Mesenchymal stem cell (in vitro differentiated cells and primary cell): ENCODE results near the gene PLCXD1.

ENCODE experiments used
- DNase-seq: peaks from one replicate; pipeline ENCODE4 v3.0.0-alpha.2; 2013
- H2AFZ ChIP-seq: one replicate; pipeline ENCODE4 v1.6.1; 2013; ENCODE audit warnings: low read depth, mild to moderate bottlenecking, control low read depth, inconsistent platforms, low read length, moderate library complexity
- H2AK5ac ChIP-seq: 2 replicates; pipeline ENCODE4 v1.6.1; 2013; ENCODE audit warnings: low read length, moderate library complexity, mild to moderate bottlenecking, inconsistent platforms; ENCODE audit not compliant: severe bottlenecking
- H2BK120ac ChIP-seq: one replicate; pipeline ENCODE4 v1.6.1; 2013; ENCODE audit warnings: low read depth, mild to moderate bottlenecking, inconsistent platforms, low read length, moderate library complexity
- H2BK12ac ChIP-seq, 2 experiments: one replicate each; pipeline ENCODE4 v1.6.1; 2013; ENCODE audit warnings: inconsistent platforms in 2 of 2, low read length in 2 of 2, mild to moderate bottlenecking in 2 of 2, moderate library complexity in 2 of 2, control low read depth in 1 of 2
- H2BK15ac ChIP-seq: one replicate; pipeline ENCODE4 v1.6.1; 2013; ENCODE audit warnings: mild to moderate bottlenecking, low read depth, inconsistent platforms; ENCODE audit not compliant: poor library complexity, severe bottlenecking
- H2BK5ac ChIP-seq: 2 replicates; pipeline ENCODE4 v1.6.1; 2013; ENCODE audit warnings: low read depth, mild to moderate bottlenecking, low read length, control low read depth, inconsistent platforms; ENCODE audit not compliant: poor library complexity, severe bottlenecking
- H3K14ac ChIP-seq, 2 experiments: one replicate each; pipeline ENCODE4 v1.6.1; 2013; ENCODE audit warnings: inconsistent platforms in 2 of 2, low read length in 2 of 2, control low read depth in 1 of 2, mild to moderate bottlenecking in 1 of 2, moderate library complexity in 1 of 2
- H3K18ac ChIP-seq, 2 experiments: one replicate each; pipeline ENCODE4 v1.6.1; 2013; ENCODE audit warnings: inconsistent platforms in 2 of 2, low read length in 2 of 2, control low read depth in 1 of 2, low read depth in 1 of 2, mild to moderate bottlenecking in 1 of 2
- H3K23ac ChIP-seq, 2 experiments: one replicate each; pipeline ENCODE4 v1.6.1; 2013; ENCODE audit warnings: inconsistent platforms in 2 of 2, low read length in 2 of 2, mild to moderate bottlenecking in 2 of 2, moderate library complexity in 2 of 2, control low read depth in 1 of 2
- H3K27ac ChIP-seq: 2 replicates; pipeline ENCODE4 v1.5.1; 2013; ENCODE audit warnings: mild to moderate bottlenecking, moderate library complexity, low read length, control low read depth, inconsistent platforms; ENCODE audit not compliant: poor library complexity, severe bottlenecking
- H3K27me3 ChIP-seq, 2 experiments: 2 replicates each; pipeline versions ENCODE4 v1.6.1 to v1.7.0; 2013; ENCODE audit warnings: low read length in 2 of 2, mild to moderate bottlenecking in 2 of 2, moderate library complexity in 2 of 2, control low read depth in 1 of 2, inconsistent platforms in 1 of 2; ENCODE audit not compliant: control insufficient read depth in 1 of 2, insufficient read depth in 1 of 2
- H3K36me3 ChIP-seq, 2 experiments: 2 replicates each; pipeline versions ENCODE4 v1.6.1 to v1.7.0; 2013; ENCODE audit warnings: low read length in 2 of 2, control low read depth in 1 of 2, inconsistent platforms in 1 of 2, low read depth in 1 of 2, mild to moderate bottlenecking in 1 of 2; ENCODE audit not compliant: insufficient read depth in 2 of 2, control insufficient read depth in 1 of 2
- H3K4ac ChIP-seq, 2 experiments: one replicate each; pipeline ENCODE4 v1.6.1; 2013; ENCODE audit warnings: inconsistent platforms in 2 of 2, low read length in 2 of 2, mild to moderate bottlenecking in 2 of 2, moderate library complexity in 2 of 2, control low read depth in 1 of 2, low read depth in 1 of 2
- H3K4me1 ChIP-seq: 2 replicates; pipeline ENCODE4 v1.6.1; 2013; ENCODE audit warnings: low read depth, low read length, control low read depth; ENCODE audit not compliant: control insufficient read depth, insufficient read depth
- H3K4me2 ChIP-seq: 2 replicates; pipeline ENCODE4 v1.6.1; 2013; ENCODE audit warnings: low read length, mild to moderate bottlenecking, inconsistent platforms; ENCODE audit not compliant: poor library complexity, severe bottlenecking
- H3K4me3 ChIP-seq, 2 experiments: 2 replicates each; pipeline versions ENCODE4 v1.5.1 to v1.7.0; 2013; ENCODE audit warnings: low read length in 2 of 2, mild to moderate bottlenecking in 2 of 2, control low read depth in 1 of 2, low read depth in 1 of 2; ENCODE audit not compliant: insufficient read depth in 1 of 2
- H3K79me1 ChIP-seq: replicated peaks from 2 replicates; pipeline ENCODE4 v1.6.1; 2013; ENCODE audit warnings: mild to moderate bottlenecking, control low read depth, low read length, inconsistent platforms; ENCODE audit not compliant: poor library complexity, severe bottlenecking
- H3K9ac ChIP-seq: 2 replicates; pipeline ENCODE4 v1.7.0; 2013; ENCODE audit warnings: mild to moderate bottlenecking, low read length, moderate library complexity
- H3K9me3 ChIP-seq: 2 replicates; pipeline ENCODE4 v1.7.0; 2013; ENCODE audit warnings: mild to moderate bottlenecking, low read length; ENCODE audit not compliant: control insufficient read depth
- H4K8ac ChIP-seq: one replicate; pipeline ENCODE4 v1.6.1; 2013; ENCODE audit warnings: inconsistent platforms, mild to moderate bottlenecking, low read length, moderate library complexity
- H4K91ac ChIP-seq: one replicate; pipeline ENCODE4 v1.6.1; 2013; ENCODE audit warnings: mild to moderate bottlenecking, low read length, inconsistent platforms
- whole genome bisulfite sequencing: methylation state at CpG from one replicate; pipeline ENCODE4 v1.1.7; 2013; ENCODE audit warnings: mixed read lengths; 5-methylcytosine and 5-hydroxymethylcytosine counted together

PLCXD1 gene

GRCh38 chrX:331825-332495, 50.8 kb downstream of the PLCXD1 start:
- H3K4me3 ChIP-seq, result peak overlapping the region in 1 of 2 experiments; percentile 56
- H3K4me2 ChIP-seq, result peak overlapping the region; percentile 77
- peak overlapping the region; percentile 8 for H4K8ac ChIP-seq
- H3K23ac ChIP-seq, result no peak overlapping the region
- H3K14ac ChIP-seq, result peak overlapping the region in 1 of 2 experiments; percentile 68
- peaks cover 0 to 10% of the 10 kb centered on the region in 2 experiments for H3K27me3 ChIP-seq
- peak overlapping the region in 1 of 2 experiments; percentile 45 for H2BK12ac ChIP-seq
- H2BK5ac ChIP-seq, result no peak overlapping the region
- WGBS, result 84% methylated on average over 35 of the region's 35 CpGs
- H4K91ac ChIP-seq, result peak overlapping the region; percentile 9
- peak overlapping the region; percentile 29 for H2AFZ ChIP-seq
- H3K4me1 ChIP-seq, result peaks cover 15% of the 10 kb centered on the region
- H2BK15ac ChIP-seq, result no peak overlapping the region
- peak overlapping the region; percentile 6 to 16 for H3K18ac ChIP-seq
- no peak overlapping the region for H2AK5ac ChIP-seq
- peaks cover 0 to 45% of the 10 kb centered on the region in 2 experiments for H3K36me3 ChIP-seq
- DNase-seq, result no peak
- H2BK120ac ChIP-seq, result no peak overlapping the region
- H3K9me3 ChIP-seq, result no peaks in the 10 kb centered on the region
- H3K27ac ChIP-seq, result no peak overlapping the region
- no peak overlapping the region for H3K4ac ChIP-seq
- H3K79me1 ChIP-seq, result peaks cover 2% of the 10 kb centered on the region
- peak overlapping the region; percentile 29 for H3K9ac ChIP-seq

- 87% methylated on average over 23 of the region's 23 CpGs for WGBS
- DNase-seq, result no peak
- H2BK12ac ChIP-seq, result no peak overlapping the region
Observed at GRCh38 chrX:332496-332860, 51.3 kb downstream of the PLCXD1 start.

GRCh38 chrX:332916-333610, 51.9 kb downstream of the PLCXD1 start:
- Histone ChIP-seq H4K8ac (no peak overlapping the region), H3K14ac (no peak overlapping the region), H3K4me3 (no peak overlapping the region), H2AK5ac (no peak overlapping the region), H3K9ac (no peak overlapping the region), H3K4me1 (peaks cover 15% of the 10 kb centered on the region), H3K23ac (no peak overlapping the region), H3K4ac (peak overlapping the region in 1 of 2 experiments; percentile 47), H3K27ac (no peak overlapping the region), H2BK5ac (no peak overlapping the region), H3K36me3 (peaks cover 0 to 53% of the 10 kb centered on the region in 2 experiments), H3K79me1 (peaks cover 2% of the 10 kb centered on the region), H3K4me2 (no peak overlapping the region), H3K9me3 (no peaks in the 10 kb centered on the region), H3K27me3 (peaks cover 0 to 10% of the 10 kb centered on the region in 2 experiments), H3K18ac (no peak overlapping the region), H2BK120ac (no peak overlapping the region), H4K91ac (no peak overlapping the region), H2BK15ac (no peak overlapping the region), H2BK12ac (no peak overlapping the region), H2AFZ (no peak overlapping the region)
- DNase-seq, result no peak
- WGBS, result 96% methylated on average over 32 of the region's 33 CpGs

More at GRCh38 chrX:332496-332860, 51.3 kb downstream of the PLCXD1 start:
- H3K27me3 ChIP-seq, result peaks cover 0 to 10% of the 10 kb centered on the region in 2 experiments
- H3K4me1 ChIP-seq, result peaks cover 15% of the 10 kb centered on the region
- H3K9me3 ChIP-seq, result no peaks in the 10 kb centered on the region
- no peak overlapping the region for H2BK120ac ChIP-seq
- no peak overlapping the region for H3K14ac ChIP-seq
- H3K36me3 ChIP-seq, result peaks cover 0 to 49% of the 10 kb centered on the region in 2 experiments
- H2BK5ac ChIP-seq, result no peak overlapping the region
- H3K4me2 ChIP-seq, result no peak overlapping the region
- no peak overlapping the region for H3K18ac ChIP-seq
- H4K91ac ChIP-seq, result no peak overlapping the region
- no peak overlapping the region for H2BK15ac ChIP-seq
- no peak overlapping the region for H3K9ac ChIP-seq
- no peak overlapping the region for H3K4me3 ChIP-seq
- no peak overlapping the region for H3K23ac ChIP-seq
- H4K8ac ChIP-seq, result no peak overlapping the region
- H2AK5ac ChIP-seq, result no peak overlapping the region
- peaks cover 2% of the 10 kb centered on the region for H3K79me1 ChIP-seq
- no peak overlapping the region for H3K27ac ChIP-seq
- no peak overlapping the region for H3K4ac ChIP-seq
- no peak overlapping the region for H2AFZ ChIP-seq

DNA sequence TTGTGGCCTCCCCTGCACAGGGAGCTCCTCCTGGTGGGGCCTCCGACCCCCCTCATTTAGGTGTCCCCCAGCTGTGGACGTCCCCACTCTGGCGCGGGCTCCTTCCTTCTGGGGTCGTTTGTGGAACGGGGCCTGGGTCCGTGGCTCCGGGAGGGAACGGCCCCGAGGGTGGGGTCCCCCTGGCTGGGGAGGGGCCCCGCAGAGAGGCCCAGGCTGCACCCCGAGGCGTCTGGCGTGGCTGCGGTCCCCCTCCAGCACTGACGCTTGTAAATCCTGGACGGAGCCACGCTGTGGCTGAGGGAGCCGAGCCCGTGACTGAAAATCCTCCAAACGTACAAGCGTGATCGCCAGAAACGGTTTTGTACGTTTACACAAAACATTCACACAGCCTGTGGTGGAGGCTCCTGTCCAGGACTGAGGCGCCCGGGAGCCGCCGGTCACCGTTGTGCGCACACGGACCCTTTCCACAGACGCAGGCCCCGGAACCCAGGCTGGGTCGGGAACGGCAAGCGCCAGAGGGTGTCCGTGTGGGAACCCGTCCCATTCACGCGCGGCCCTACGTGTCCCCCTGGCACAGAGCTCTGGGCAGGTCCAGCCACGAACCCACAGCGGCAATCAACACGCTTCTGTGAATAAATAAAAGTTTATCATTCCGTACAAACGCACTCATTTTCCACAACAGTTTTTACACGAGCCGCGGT, 52.6 kb downstream of the PLCXD1 start:
- H3K79me1 ChIP-seq, result peaks cover 2% of the 10 kb centered on the region
- H3K23ac ChIP-seq, result no peak overlapping the region
- peaks cover 0 to 10% of the 10 kb centered on the region in 2 experiments for H3K27me3 ChIP-seq
- no peak overlapping the region for H2BK120ac ChIP-seq
- no peak overlapping the region for H3K27ac ChIP-seq
- H2BK5ac ChIP-seq, result no peak overlapping the region
- H2AFZ ChIP-seq, result no peak overlapping the region
- 97% methylated on average over 51 of the region's 51 CpGs for WGBS
- no peaks in the 10 kb centered on the region for H3K9me3 ChIP-seq
- no peak overlapping the region for H2AK5ac ChIP-seq
- no peak overlapping the region for H2BK12ac ChIP-seq
- H3K14ac ChIP-seq, result no peak overlapping the region
- peaks cover 15% of the 10 kb centered on the region for H3K4me1 ChIP-seq
- H3K4ac ChIP-seq, result no peak overlapping the region
- no peak overlapping the region for H3K9ac ChIP-seq
- H3K36me3 ChIP-seq, result peaks cover 0 to 60% of the 10 kb centered on the region in 2 experiments
- no peak overlapping the region for H2BK15ac ChIP-seq
- H4K91ac ChIP-seq, result no peak overlapping the region
- DNase-seq, result no peak
- no peak overlapping the region for H4K8ac ChIP-seq
- H3K4me3 ChIP-seq, result no peak overlapping the region
- no peak overlapping the region for H3K18ac ChIP-seq
- no peak overlapping the region for H3K4me2 ChIP-seq
